GM12875 (cell line): Measurements from ENCODE around the gene MYO1G.
"Not testable (repeated sequence)": the region's sequence is repeated elsewhere in the genome, so short reads cannot be mapped to it uniquely, and the experiment has no call there.

ENCODE experiments used
- H3K4me3 ChIP-seq: one replicate; pipeline ENCODE4 v1.5.1; 2011; ENCODE audit warnings: low read depth, low read length, control low read depth
- CTCF ChIP-seq: IDR thresholded peaks from 2 replicates; pipeline ENCODE4 v1.5.1; 2011; ENCODE audit warnings: low read depth, mild to moderate bottlenecking, control low read depth, inconsistent platforms, low read length, moderate library complexity, borderline replicate concordance; ENCODE audit not compliant: insufficient read depth

Gene MYO1G

GRCh38 chr7:44978511-44979366 lies at the start of gene MYO1G:
MYO1G (minus strand) TSS chr7:44979015; CDS start chr7:44978961, 54 bp downstream.
- H3K4me3 ChIP-seq = peak within 1 kb of the TSS; percentile 67

GRCh38 chr7:45028138-45028919 lies 49.5 kb upstream of the MYO1G start:
- H3K4me3 ChIP-seq = peak overlapping the region; percentile 61
- no peak for TF ChIP-seq CTCF

More at GRCh38 chr7:44978511-44979366, at the start of gene MYO1G:
- no peak for TF ChIP-seq CTCF

- peak overlapping the region; percentile 61 for H3K4me3 ChIP-seq
- no peak for TF ChIP-seq CTCF
Measured at GRCh38 chr7:45027774-45028114, 48.9 kb upstream of the MYO1G start.

- peak overlapping the region; percentile 61 for H3K4me3 ChIP-seq
Measured at GRCh38 chr7:45026984-45027773, 48.4 kb upstream of the MYO1G start.

GRCh38 chr7:45026013-45026412 lies 47.2 kb upstream of the MYO1G start:
- TF ChIP-seq CTCF = no peak
- no peak overlapping the region for H3K4me3 ChIP-seq

More at GRCh38 chr7:45026984-45027773, 48.4 kb upstream of the MYO1G start:
- no peak for TF ChIP-seq CTCF

GRCh38 chr7:45025473-45025872 lies 46.7 kb upstream of the MYO1G start:
- H3K4me3 ChIP-seq = not testable (repeated sequence)

GRCh38 chr7:45024126-45024744 lies 45.4 kb upstream of the MYO1G start:
- H3K4me3 ChIP-seq = no peak overlapping the region
- TF ChIP-seq CTCF = no peak
